Aorta (tissue), 5 donors: ENCODE measurements around the gene KRT15. TPM values are rescaled to one million over a fixed set of nuclear protein-coding genes. Genes with fewer than 3 reads are reported as not detected.
A peak's percentile ranks its signal among the peaks of the same experiment; 100 is the strongest.

ENCODE experiments used
- ATAC-seq: fragments of 200-7000 bp; cut with Tn5 transposase; one replicate; pipeline ENCODE4 v1.9.1; 2022; ENCODE audit warnings: moderate library complexity; ENCODE audit not compliant: low FRiP score
- DNase-seq, 2 donors: peaks; one replicate each; pipeline ENCODE4 v3.0.0-alpha.2; 2020
- H3K27ac ChIP-seq, 2 donors: one replicate each; pipeline ENCODE4 v1.5.1; 2013; ENCODE audit warnings: low read length in 2 of 2, mild to moderate bottlenecking in 2 of 2, moderate library complexity in 2 of 2, control low read depth in 1 of 2, inconsistent platforms in 1 of 2, low read depth in 1 of 2
- H3K27me3 ChIP-seq, 2 donors: one replicate each; pipeline ENCODE4 v1.6.1; 2013; ENCODE audit warnings: control low read depth in 1 of 2, low read length in 1 of 2, mild to moderate bottlenecking in 1 of 2, moderate library complexity in 1 of 2; ENCODE audit not compliant: insufficient read depth in 2 of 2, control insufficient read depth in 1 of 2
- H3K36me3 ChIP-seq, 2 donors: one replicate each; pipeline ENCODE4 v1.6.1; 2013; ENCODE audit warnings: control low read depth in 1 of 2, low read length in 1 of 2, mild to moderate bottlenecking in 1 of 2; ENCODE audit not compliant: insufficient read depth in 2 of 2, control insufficient read depth in 1 of 2
- H3K4me1 ChIP-seq, 2 donors: one replicate each; pipeline ENCODE4 v1.6.1; 2013; ENCODE audit warnings: low read length in 2 of 2, control low read depth in 1 of 2, mild to moderate bottlenecking in 1 of 2, moderate library complexity in 1 of 2; ENCODE audit not compliant: insufficient read depth in 2 of 2, control insufficient read depth in 1 of 2
- H3K4me3 ChIP-seq, 2 donors: one replicate each; pipeline ENCODE4 v1.5.1; 2013; ENCODE audit warnings: low read length in 2 of 2, control low read depth in 1 of 2, mild to moderate bottlenecking in 1 of 2
- H3K9me3 ChIP-seq: one replicate; pipeline ENCODE4 v1.6.1; 2013; ENCODE audit warnings: mild to moderate bottlenecking, low read length; ENCODE audit not compliant: control insufficient read depth
- WGBS, 2 donors: extraction: QIAGEN DNeasy Blood & Tissue Kit; methylation state at CpG; one replicate each; pipeline ENCODE4 v1.1.7; 2013; 5-methylcytosine and 5-hydroxymethylcytosine counted together
- intact Hi-C, 2 donors: fragments of 100-400 bp; cut with DNase I; formaldehyde crosslinking; loops; one replicate each; pipeline versions ENCODE4 v1.14.2 to v1.15.0; 2022
- polyA plus RNA-seq, 2 donors: library from polyadenylated mRNA; stranded (reverse); fragments of 200-250 nt; gene quantifications; one replicate each; pipeline ENCODE4 v1.2.3, GENCODE V29; 2013
- total RNA-seq, 2 donors: library from RNA; stranded (reverse); fragmentation: NEBNext Ultra II Directional; extraction: Animal tissue kit (Norgen Biotek cat#: 25700); gene quantifications; one replicate each; pipeline ENCODE4 v1.2.1, GENCODE V29; 2021
- donor health status: healthy with polysubstance abuse.
- donor health status: Bipolar disorder and iron deficiency.
- donor health status: DM: no; HTN: no; CAD: no.
- donor health status: DM: no; HTN: no; CAD: no.
- donor health status: DM: yes; HTN: yes; CAD: no.

KRT15 gene
- total and polyA plus RNA-seq, 4 donors = 0.56 to 1.9 TPM; not detected in 2

DNA sequence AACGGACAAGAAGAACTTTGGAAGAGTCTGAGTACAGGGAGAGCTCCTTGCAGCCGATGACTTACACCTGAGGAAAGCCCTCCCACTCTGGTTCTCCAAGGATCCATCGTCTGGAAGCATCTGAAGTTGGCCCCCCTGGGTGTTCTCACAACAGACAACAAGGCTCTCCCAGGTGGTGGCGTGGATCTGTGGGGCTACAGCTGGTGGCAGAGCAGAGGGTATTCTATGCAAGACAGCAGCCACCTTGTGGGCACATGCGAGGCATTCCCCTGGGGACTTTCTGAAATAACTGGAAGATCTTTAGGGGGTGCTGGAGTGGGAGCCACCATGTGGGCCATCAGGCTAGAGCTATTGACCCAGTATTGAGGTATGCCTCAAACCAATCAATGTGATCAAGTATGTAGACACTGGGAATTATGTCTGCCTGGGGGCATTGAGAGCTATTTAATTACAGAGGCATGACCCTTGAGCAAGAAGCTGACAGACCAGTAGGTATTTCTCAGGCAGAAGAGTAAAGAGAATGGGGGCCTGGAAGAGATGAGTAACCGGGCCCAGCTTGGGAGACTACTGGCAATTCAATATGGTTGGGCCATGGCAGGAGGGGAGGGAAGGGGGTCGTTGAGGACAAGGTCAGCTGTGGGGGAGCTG lies 16.3 kb upstream of the KRT15 start:
- Histone ChIP-seq H3K27ac (no peak overlapping the region), H3K36me3 (no peaks in the 10 kb centered on the region), H3K4me3 (no peak overlapping the region), H3K27me3 (no peaks in the 10 kb centered on the region), H3K4me1 (no peaks in the 10 kb centered on the region), H3K9me3 (no peaks in the 10 kb centered on the region)
- WGBS, 2 donors = 75 to 81% methylated on average over 7 of the region's 7 CpGs
- DNase-seq (peak in 1 of 2 donors; percentile 29), ATAC-seq (no peak)
- intact Hi-C loops = no loop called here

DNA sequence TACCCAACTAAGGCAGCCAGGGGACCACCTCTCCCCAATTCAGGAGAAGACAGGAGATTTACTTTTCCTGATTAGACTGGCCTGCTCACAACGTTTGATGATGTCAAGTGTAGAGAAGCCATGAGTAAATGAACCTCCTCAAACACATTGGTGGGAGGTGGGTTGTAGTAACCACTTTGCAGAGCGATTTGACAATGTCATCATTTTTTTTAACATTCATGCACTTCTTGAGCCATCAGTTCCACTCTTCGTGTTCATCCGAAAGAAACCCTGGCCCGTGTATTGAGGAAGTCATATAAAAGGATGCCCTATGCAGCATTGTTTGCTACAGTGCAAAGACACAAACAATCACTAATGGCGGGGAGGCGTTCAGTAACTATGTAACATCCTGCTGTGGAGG lies 14.9 kb upstream of the KRT15 start:
- WGBS, 2 donors = 89 to 91% methylated on average over 7 of the region's 7 CpGs
- H3K4me1 ChIP-seq = no peaks in the 10 kb centered on the region
- no peak overlapping the region for H3K4me3 ChIP-seq
- intact Hi-C loops = no loop called here
- no peaks in the 10 kb centered on the region for H3K36me3 ChIP-seq
- ATAC-seq = no peak
- no peaks in the 10 kb centered on the region for H3K27me3 ChIP-seq
- no peak overlapping the region for H3K27ac ChIP-seq
- no peaks in the 10 kb centered on the region for H3K9me3 ChIP-seq
- DNase-seq = peak in 1 of 2 donors; percentile 4

DNA sequence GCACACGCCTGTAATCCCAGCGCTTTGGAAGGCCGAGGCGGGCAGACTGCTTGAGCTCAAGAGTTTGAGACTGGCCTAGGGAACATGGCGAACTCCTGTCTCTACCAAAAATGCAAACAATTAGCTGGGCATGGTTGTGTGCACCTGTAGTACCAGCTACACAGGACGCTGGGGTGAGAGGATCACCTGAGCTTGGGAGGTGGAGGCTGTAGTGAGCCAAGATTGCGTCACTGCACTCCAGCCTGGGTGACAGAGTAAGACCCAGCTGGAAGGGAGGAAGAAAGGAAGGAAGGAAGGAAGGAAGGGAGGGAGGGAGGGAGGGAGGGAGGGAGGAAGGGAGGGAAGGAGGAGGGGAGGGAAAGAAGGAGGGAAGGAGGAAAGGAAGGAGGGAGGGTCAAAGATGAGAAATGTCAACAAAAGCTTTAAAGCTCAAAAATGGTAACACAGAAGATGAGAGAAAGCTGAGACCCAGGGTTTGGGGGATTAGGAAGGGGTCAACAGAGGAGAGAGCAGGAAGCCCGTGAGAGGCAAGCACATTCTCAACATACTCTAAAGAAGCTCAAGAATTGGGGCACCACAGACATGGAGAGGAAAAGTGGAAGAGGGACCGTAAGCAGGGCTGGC lies 14.4 kb upstream of the KRT15 start:
- Histone ChIP-seq H3K36me3 (no peaks in the 10 kb centered on the region), H3K9me3 (no peaks in the 10 kb centered on the region), H3K27ac (no peak overlapping the region), H3K27me3 (peaks cover 0 to under 1% of the 10 kb centered on the region in 2 donors), H3K4me1 (no peaks in the 10 kb centered on the region), H3K4me3 (no peak overlapping the region)
- DNase-seq = peak in 1 of 2 donors; percentile 9
- WGBS, 2 donors = 85 to 93% methylated on average over 9 of the region's 9 CpGs
- intact Hi-C loops = no loop called here
- ATAC-seq = no peak

DNA sequence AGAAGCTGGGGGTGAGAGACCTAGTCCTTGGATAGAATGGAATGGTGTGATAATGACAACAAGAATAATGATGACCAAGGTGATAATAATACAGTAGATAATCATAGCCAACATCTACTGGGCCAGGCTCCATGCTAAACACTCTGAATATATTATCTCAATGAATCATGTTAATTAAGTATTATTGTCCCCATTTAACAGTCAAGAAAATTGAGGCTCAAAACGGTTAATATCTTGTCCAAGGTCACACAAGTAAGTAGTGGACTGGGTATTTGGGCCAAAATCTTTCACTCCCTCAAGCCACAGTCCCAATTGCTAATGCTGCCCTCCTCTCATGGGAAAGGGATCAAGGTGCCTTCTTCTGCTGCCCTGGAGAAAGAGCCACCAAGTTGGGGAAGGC lies 13.3 kb upstream of the KRT15 start:
- H3K4me1 ChIP-seq = no peaks in the 10 kb centered on the region
- H3K4me3 ChIP-seq = no peak overlapping the region
- peaks cover 0 to 3% of the 10 kb centered on the region in 2 donors for H3K27me3 ChIP-seq
- 79 to 81% methylated on average over 1 of the region's 1 CpG for WGBS, 2 donors
- no peaks in the 10 kb centered on the region for H3K9me3 ChIP-seq
- intact Hi-C loops = no loop called here
- DNase-seq = no peak
- H3K36me3 ChIP-seq = no peaks in the 10 kb centered on the region
- no peak for ATAC-seq
- no peak overlapping the region for H3K27ac ChIP-seq

DNA sequence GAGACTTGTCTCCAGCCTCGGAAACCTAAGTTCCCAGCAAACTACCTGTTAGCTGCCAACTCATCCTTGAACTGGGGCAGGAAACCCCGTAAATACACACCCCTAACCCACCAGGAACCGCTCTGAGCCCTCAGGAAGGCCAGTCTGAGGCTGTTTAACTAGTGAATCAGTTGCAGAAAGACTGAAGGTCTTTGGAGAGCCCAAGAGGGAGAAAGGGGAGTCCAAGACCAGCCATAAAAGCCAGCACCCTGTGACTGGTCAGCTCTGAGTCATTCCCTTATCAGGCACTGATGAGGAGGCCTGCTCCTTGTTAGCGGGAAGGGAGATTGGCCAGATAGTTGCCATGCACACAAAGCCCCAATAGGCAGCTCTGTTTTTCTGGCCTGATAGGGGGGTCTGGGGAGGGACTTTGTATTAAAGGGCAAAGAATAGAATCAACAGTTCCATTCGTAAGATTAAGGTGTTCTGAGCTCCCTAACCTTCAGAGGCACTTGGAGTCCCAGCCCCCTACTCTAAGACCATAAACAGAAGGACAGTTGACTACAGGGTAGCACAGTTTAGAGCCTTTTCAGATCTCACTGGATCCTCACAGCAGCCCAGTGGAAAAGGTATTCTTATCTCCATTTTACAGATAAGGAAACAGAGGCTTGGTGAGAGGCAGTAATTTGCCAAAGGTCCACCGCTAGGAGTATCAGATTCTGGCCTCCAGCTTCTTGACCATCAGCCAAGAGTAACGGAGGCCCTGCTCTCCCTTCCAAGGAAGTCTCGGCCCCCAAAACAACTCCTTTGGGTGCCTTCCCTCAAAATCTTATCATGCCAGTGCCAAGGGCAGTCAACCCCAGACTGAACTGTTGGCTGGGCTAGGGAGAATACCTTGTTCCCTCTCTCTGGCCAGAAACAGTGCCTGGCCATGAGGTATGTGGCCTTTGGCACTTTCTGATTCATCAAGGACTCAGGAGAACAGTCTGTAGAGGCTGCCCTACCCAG lies 11.7 kb upstream of the KRT15 start:
- H3K36me3 ChIP-seq = no peaks in the 10 kb centered on the region
- intact Hi-C loops = no loop called here
- no peak overlapping the region for H3K27ac ChIP-seq
- no peak overlapping the region for H3K4me3 ChIP-seq
- DNase-seq (peak in 1 of 2 donors; percentile 71), ATAC-seq (peak; percentile 69)
- no peaks in the 10 kb centered on the region for H3K4me1 ChIP-seq
- 39 to 51% methylated on average over 8 of the region's 8 CpGs for WGBS, 2 donors
- peaks cover 0 to 3% of the 10 kb centered on the region in 2 donors for H3K27me3 ChIP-seq
- no peaks in the 10 kb centered on the region for H3K9me3 ChIP-seq

DNA sequence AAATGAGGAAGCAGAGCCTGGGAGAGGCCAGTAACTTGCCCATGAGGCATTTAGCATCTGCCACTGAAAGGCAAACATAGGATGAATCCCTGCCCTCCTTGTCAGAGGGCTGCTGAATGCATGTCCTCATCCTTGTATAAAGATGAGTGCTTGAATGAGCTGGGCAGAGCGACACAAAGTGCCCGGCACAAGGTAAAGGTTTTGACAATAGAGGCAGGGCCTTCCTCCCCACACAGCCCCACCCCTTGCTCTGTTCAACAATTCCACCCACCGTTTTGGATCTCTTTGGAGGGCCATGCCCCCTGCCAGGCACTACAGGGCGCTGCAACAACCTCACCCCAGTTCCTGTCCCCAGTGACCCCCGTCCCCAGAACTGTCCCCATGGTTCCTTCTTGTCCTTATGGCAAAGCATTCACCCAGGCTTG lies 10.8 kb upstream of the KRT15 start:
- ATAC-seq = no peak
- intact Hi-C loops = no loop called here

DNA sequence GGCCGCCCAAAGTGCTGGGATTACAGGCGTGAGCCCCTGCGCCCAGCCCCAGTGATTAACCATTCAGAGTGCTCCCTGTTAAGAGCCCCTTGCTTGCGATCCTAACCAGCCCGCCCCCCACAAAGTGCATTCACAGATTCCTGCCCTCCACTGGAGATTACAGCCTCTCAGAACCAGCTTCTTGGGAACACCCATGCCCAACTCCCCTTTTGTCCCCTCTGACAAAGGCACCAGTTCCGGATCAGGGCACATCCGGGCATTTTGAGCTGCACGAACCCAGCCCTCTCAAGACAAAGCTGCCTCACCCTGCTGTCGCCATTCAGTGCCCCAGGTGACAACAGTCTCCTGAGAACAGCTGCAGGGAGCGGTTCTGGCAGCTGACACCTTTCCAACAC lies 10.3 kb upstream of the KRT15 start:
- ATAC-seq (no peak), DNase-seq (no peak)
- Histone ChIP-seq H3K4me3 (no peak overlapping the region), H3K27me3 (peaks cover 0 to 3% of the 10 kb centered on the region in 2 donors), H3K4me1 (no peaks in the 10 kb centered on the region), H3K36me3 (no peaks in the 10 kb centered on the region), H3K27ac (no peak overlapping the region), H3K9me3 (no peaks in the 10 kb centered on the region)
- intact Hi-C loops = no loop called here
- 90 to 93% methylated on average over 10 of the region's 10 CpGs for WGBS, 2 donors

More for the DNA sequence above, 10.8 kb upstream of the KRT15 start:
- 95 to 99% methylated on average over 5 of the region's 5 CpGs for WGBS, 2 donors
- DNase-seq = no peak
- Histone ChIP-seq H3K9me3 (no peaks in the 10 kb centered on the region), H3K27ac (no peak overlapping the region), H3K36me3 (no peaks in the 10 kb centered on the region), H3K27me3 (peaks cover 0 to 3% of the 10 kb centered on the region in 2 donors), H3K4me3 (no peak overlapping the region), H3K4me1 (no peaks in the 10 kb centered on the region)

DNA sequence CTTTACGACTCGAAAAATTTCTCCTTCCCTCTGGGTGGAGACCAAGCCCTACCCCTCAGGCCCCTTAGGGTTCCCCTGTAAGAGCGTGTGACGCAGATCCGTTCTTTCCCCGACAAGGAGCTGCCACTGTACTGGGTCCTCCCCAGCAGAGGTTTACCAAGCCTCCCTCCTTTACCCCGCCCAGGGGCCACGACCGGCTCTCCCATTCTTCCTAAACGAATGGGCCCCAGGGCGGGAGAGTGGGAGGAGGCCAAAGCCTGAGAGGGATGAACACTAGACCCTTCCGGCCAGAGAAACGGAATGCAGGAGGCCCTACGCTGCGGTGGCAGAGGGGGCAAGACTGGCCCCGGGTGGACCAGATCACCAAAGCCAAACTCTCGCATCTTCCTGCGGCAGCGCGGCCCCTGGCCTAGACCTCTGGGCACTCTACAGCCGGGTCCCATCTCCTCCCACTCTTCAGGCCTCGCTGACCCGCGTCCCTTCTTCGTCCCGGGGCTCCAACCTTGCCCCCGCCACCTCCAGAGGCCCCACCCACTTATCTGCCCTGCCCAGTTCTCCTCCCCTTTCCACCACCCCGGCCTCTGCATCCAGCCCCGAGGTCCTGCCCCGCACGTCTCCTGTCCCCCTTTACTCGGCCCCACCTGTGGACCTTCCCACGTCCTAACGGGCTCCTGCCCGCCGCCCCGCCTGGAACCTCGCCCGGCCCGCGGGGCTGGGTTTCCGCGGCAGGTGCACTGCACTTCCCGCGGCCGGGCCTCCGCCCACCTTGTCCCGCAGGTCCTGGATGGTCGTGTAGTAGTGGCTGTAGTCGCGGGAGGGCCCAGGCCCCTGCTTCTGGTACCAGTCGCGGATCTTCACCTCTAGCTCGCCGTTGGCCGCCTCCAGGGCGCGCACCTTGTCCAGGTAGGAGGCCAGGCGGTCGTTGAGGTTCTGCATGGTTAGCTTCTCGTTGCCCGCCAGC lies 8.7 kb upstream of the KRT15 start:
- peak; percentile 37 for ATAC-seq
- DNase-seq = no peak
- H3K9me3 ChIP-seq = no peaks in the 10 kb centered on the region
- intact Hi-C loops = no loop called here
- peaks cover 0 to 3% of the 10 kb centered on the region in 2 donors for H3K27me3 ChIP-seq
- H3K4me3 ChIP-seq = no peak overlapping the region
- H3K27ac ChIP-seq = no peak overlapping the region
- WGBS, 2 donors = 14 to 18% methylated on average over 43 to 62 of the region's 62 CpGs
- no peaks in the 10 kb centered on the region for H3K4me1 ChIP-seq
- no peaks in the 10 kb centered on the region for H3K36me3 ChIP-seq
